HepG2 (cell line): ENCODE measurements around the gene MTHFD1L. TPM values are rescaled to one million over a fixed set of nuclear protein-coding genes. Genes with fewer than 3 reads are reported as not detected.

Source experiments
- CEBPG ChIP-seq: IDR thresholded peaks from 2 replicates; pipeline ENCODE4 v1.6.1; 2016
- CTCF ChIP-seq: sonication (generic); formaldehyde crosslinking; IDR thresholded peaks from 2 replicates; pipeline ENCODE4 v1.5.0; 2020; ENCODE audit warnings: mild to moderate bottlenecking, missing genetic modification reagents, moderate library complexity
- FOXP1 ChIP-seq, 2 experiments: fragments of 450-650 bp in 1 of 2; IDR thresholded peaks; 2 replicates each; pipeline ENCODE4 v1.6.1; 2017 to 2018; ENCODE audit warnings: antibody characterized with exemption in 1 of 2
- KDM6A ChIP-seq: IDR thresholded peaks from 2 replicates; pipeline ENCODE4 v1.6.1; 2016; ENCODE audit warnings: low read depth
- SKI ChIP-seq: fragments of 450-650 bp; IDR thresholded peaks from one replicate; pipeline ENCODE4 v1.6.1; 2018; ENCODE audit warnings: mild to moderate bottlenecking; ENCODE audit not compliant: partially characterized antibody
- SSRP1 ChIP-seq: IDR thresholded peaks from 2 replicates; pipeline ENCODE4 v1.6.1; 2016; ENCODE audit warnings: control low read depth
- TOE1 ChIP-seq: sonication (generic); formaldehyde crosslinking; IDR thresholded peaks from 2 replicates; pipeline ENCODE4 v1.4.0; 2020; ENCODE audit warnings: mild to moderate bottlenecking, missing genetic modification reagents
- WIZ ChIP-seq: sonication (generic); formaldehyde crosslinking; IDR thresholded peaks from 2 replicates; pipeline ENCODE4 v1.5.1; 2020; ENCODE audit warnings: mild to moderate bottlenecking, missing genetic modification reagents
- ZBTB44 ChIP-seq: sonication (generic); formaldehyde crosslinking; IDR thresholded peaks from 2 replicates; pipeline ENCODE4 v1.4.0; 2020; ENCODE audit warnings: missing genetic modification reagents
- ZNF101 ChIP-seq: sonication (generic); formaldehyde crosslinking; IDR thresholded peaks from 2 replicates; pipeline ENCODE4 v1.4.0; 2020; ENCODE audit warnings: mild to moderate bottlenecking, low read depth, missing genetic modification reagents, borderline replicate concordance
- ZNF317 ChIP-seq: sonication (generic); formaldehyde crosslinking; IDR thresholded peaks from 2 replicates; pipeline ENCODE4 v1.5.0; 2020; ENCODE audit warnings: mild to moderate bottlenecking, missing genetic modification reagents
- ZNF331 ChIP-seq: sonication (generic); formaldehyde crosslinking; IDR thresholded peaks from 2 replicates; pipeline ENCODE4 v1.4.0; 2020; ENCODE audit warnings: missing genetic modification reagents
- ZNF737 ChIP-seq: sonication (generic); formaldehyde crosslinking; IDR thresholded peaks from 2 replicates; pipeline ENCODE4 v1.5.0; 2020; ENCODE audit warnings: missing genetic modification reagents, mild to moderate bottlenecking, borderline replicate concordance
- ZNF83 ChIP-seq: sonication (generic); formaldehyde crosslinking; IDR thresholded peaks from 2 replicates; pipeline ENCODE4 v1.4.0; 2020; ENCODE audit warnings: missing genetic modification reagents, mild to moderate bottlenecking, borderline replicate concordance
- polyA plus RNA-seq, 8 experiments: library from polyadenylated mRNA; depleted of rRNA in 3 of 8; stranded (reverse) in 7 of 8; unstranded in 1 of 8; fragments of >200 nt; fragmentation: Illumina TruSeq in 4 of 8; extraction: Trizol in 4 of 8; gene quantifications; 2 replicates each; pipeline versions ENCODE4 v1.2.1 to v1.2.3, GENCODE V29; 2011 to 2016; ENCODE audit warnings: low read depth in 4 of 8, missing spikeins in 1 of 8, mixed read lengths in 1 of 8; ENCODE audit not compliant: insufficient read depth in 1 of 8
- total RNA-seq, 5 experiments: library from RNA; depleted of rRNA; stranded (reverse); fragments of >200 nt; fragmentation: Illumina TruSeq; extraction: Trizol; gene quantifications; 2 replicates each; pipeline ENCODE4 v1.2.3, GENCODE V29; 2016; ENCODE audit warnings: low read depth in 1 of 5
- TF ChIP-seq, protein P1 (sequence below): sonication (generic); formaldehyde crosslinking; IDR thresholded peaks from 2 replicates; pipeline ENCODE4 v1.4.0; 2020; ENCODE audit warnings: mild to moderate bottlenecking, low read depth, missing genetic modification reagents
- TF ChIP-seq, protein P2 (sequence below): sonication (generic); formaldehyde crosslinking; IDR thresholded peaks from 2 replicates; pipeline ENCODE4 v1.4.0; 2020; ENCODE audit warnings: missing genetic modification reagents
- TF ChIP-seq, protein P3 (sequence below): sonication (generic); formaldehyde crosslinking; IDR thresholded peaks from 2 replicates; pipeline ENCODE4 v1.4.0; 2020; ENCODE audit warnings: missing genetic modification reagents

Gene MTHFD1L
- total and polyA plus RNA-seq, 2 of the 13 experiments (the other 11 are each of a cell fraction or from before 2014, with no cell fraction given), result 24.0 to 39.6 TPM

- TF ChIP-seq ZNF317 (CRISPR knock-in tag), result 0 out of 2 replicates have a peak, but pooled peaks have one; percentile 71
- no peak for TF ChIP-seq ZBTB44 (CRISPR knock-in tag)
- no peak for TF ChIP-seq CTCF
- no peak for TF ChIP-seq TOE1
- no peak for TF ChIP-seq WIZ (CRISPR knock-in tag)
- TF ChIP-seq, protein P1, sequence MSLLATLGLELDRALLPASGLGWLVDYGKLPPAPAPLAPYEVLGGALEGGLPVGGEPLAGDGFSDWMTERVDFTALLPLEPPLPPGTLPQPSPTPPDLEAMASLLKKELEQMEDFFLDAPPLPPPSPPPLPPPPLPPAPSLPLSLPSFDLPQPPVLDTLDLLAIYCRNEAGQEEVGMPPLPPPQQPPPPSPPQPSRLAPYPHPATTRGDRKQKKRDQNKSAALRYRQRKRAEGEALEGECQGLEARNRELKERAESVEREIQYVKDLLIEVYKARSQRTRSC (CRISPR knock-in tag), result no peak
- peak; percentile 5; the same call in 1 of the 2 replicates for TF ChIP-seq ZNF331 (CRISPR knock-in tag)
- TF ChIP-seq, protein P2, sequence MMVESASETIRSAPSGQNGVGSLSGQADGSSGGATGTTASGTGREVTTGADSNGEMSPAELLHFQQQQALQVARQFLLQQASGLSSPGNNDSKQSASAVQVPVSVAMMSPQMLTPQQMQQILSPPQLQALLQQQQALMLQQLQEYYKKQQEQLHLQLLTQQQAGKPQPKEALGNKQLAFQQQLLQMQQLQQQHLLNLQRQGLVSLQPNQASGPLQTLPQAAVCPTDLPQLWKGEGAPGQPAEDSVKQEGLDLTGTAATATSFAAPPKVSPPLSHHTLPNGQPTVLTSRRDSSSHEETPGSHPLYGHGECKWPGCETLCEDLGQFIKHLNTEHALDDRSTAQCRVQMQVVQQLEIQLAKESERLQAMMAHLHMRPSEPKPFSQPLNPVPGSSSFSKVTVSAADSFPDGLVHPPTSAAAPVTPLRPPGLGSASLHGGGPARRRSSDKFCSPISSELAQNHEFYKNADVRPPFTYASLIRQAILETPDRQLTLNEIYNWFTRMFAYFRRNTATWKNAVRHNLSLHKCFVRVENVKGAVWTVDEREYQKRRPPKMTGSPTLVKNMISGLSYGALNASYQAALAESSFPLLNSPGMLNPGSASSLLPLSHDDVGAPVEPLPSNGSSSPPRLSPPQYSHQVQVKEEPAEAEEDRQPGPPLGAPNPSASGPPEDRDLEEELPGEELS (CRISPR knock-in tag), result peak; percentile 87
- TF ChIP-seq SSRP1 (CRISPR knock-in tag), result no peak
- TF ChIP-seq SKI, result peak; percentile 85
- TF ChIP-seq ZNF101, result no peak
- TF ChIP-seq FOXP1 (IDR thresholded peaks at IDR 0.05), result peak; percentile 88
- TF ChIP-seq FOXP1 (CRISPR knock-in tag; IDR thresholded peaks at IDR 0.05), result peak; percentile 94
- TF ChIP-seq, protein P3, sequence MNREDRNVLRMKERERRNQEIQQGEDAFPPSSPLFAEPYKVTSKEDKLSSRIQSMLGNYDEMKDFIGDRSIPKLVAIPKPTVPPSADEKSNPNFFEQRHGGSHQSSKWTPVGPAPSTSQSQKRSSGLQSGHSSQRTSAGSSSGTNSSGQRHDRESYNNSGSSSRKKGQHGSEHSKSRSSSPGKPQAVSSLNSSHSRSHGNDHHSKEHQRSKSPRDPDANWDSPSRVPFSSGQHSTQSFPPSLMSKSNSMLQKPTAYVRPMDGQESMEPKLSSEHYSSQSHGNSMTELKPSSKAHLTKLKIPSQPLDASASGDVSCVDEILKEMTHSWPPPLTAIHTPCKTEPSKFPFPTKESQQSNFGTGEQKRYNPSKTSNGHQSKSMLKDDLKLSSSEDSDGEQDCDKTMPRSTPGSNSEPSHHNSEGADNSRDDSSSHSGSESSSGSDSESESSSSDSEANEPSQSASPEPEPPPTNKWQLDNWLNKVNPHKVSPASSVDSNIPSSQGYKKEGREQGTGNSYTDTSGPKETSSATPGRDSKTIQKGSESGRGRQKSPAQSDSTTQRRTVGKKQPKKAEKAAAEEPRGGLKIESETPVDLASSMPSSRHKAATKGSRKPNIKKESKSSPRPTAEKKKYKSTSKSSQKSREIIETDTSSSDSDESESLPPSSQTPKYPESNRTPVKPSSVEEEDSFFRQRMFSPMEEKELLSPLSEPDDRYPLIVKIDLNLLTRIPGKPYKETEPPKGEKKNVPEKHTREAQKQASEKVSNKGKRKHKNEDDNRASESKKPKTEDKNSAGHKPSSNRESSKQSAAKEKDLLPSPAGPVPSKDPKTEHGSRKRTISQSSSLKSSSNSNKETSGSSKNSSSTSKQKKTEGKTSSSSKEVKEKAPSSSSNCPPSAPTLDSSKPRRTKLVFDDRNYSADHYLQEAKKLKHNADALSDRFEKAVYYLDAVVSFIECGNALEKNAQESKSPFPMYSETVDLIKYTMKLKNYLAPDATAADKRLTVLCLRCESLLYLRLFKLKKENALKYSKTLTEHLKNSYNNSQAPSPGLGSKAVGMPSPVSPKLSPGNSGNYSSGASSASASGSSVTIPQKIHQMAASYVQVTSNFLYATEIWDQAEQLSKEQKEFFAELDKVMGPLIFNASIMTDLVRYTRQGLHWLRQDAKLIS (CRISPR knock-in tag), result no peak
- TF ChIP-seq KDM6A (CRISPR knock-in tag), result no peak
- TF ChIP-seq ZNF83 (CRISPR knock-in tag), result no peak
- no peak for TF ChIP-seq ZNF737
- peak; percentile 78 for TF ChIP-seq CEBPG (CRISPR knock-in tag)
These were observed 202.4 kb downstream of the MTHFD1L start (continued) for GRCh38 chr6:151067684-151068596.
